GM21367 (cell line): Measurements from ENCODE around the gene GAS6.
"Not testable (repeated sequence)": the region's sequence is repeated elsewhere in the genome, so short reads cannot be mapped to it uniquely, and the experiment has no call there.

Source experiments
- ATAC-seq: cut with Tn5 transposase; IDR thresholded peaks from one replicate; pipeline ENCODE4 v1.9.1; 2021; ENCODE audit not compliant: unreplicated experiment

Gene GAS6

GRCh38 chr13:113874579-113875428 is 10.9 kb upstream of the GAS6 start:
- no peak for ATAC-seq

- ATAC-seq: no peak
These were observed 10.3 kb upstream of the GAS6 start for GRCh38 chr13:113874177-113874576.

- ATAC-seq: no peak
These were observed 5.4 kb upstream of the GAS6 start for GRCh38 chr13:113869263-113869662.

GRCh38 chr13:113867913-113868312 is 4.0 kb upstream of the GAS6 start:
- ATAC-seq: not testable (repeated sequence)

- ATAC-seq: no peak
These were observed 1.6 kb upstream of the GAS6 start for GRCh38 chr13:113865427-113865826.

- no peak for ATAC-seq
These were observed 506 bp upstream of the GAS6 start for GRCh38 chr13:113864273-113864890.

GRCh38 chr13:113862931-113863523 is 849 bp downstream of the GAS6 start:
- ATAC-seq: no peak

- ATAC-seq: no peak
These were observed 1.5 kb downstream of the GAS6 start for GRCh38 chr13:113862191-113862930.

GRCh38 chr13:113861433-113862030 is 2.3 kb downstream of the GAS6 start:
- ATAC-seq: no peak

GRCh38 chr13:113860665-113861432 is 3.0 kb downstream of the GAS6 start:
- no peak for ATAC-seq

- ATAC-seq: no peak
These were observed 3.7 kb downstream of the GAS6 start for GRCh38 chr13:113860051-113860664.

GRCh38 chr13:113859311-113860050 is 4.4 kb downstream of the GAS6 start:
- ATAC-seq: no peak

- no peak for ATAC-seq
These were observed 6.2 kb downstream of the GAS6 start for GRCh38 chr13:113857531-113858195.

GRCh38 chr13:113856716-113857065 is 7.2 kb downstream of the GAS6 start:
- ATAC-seq: no peak

GRCh38 chr13:113855931-113856715 is 7.8 kb downstream of the GAS6 start:
- no peak for ATAC-seq

- no peak for ATAC-seq
These were observed 8.6 kb downstream of the GAS6 start for GRCh38 chr13:113855012-113855921.
